GM12872 (cell line): Measurements from ENCODE around the gene RNF213.

Experiments
- TF ChIP-seq, protein P1 (sequence below): IDR thresholded peaks from 3 replicates; pipeline ENCODE4 v1.5.1; 2011; ENCODE audit warnings: low read depth, mild to moderate bottlenecking, low read length, moderate library complexity; ENCODE audit not compliant: insufficient read depth

The RNF213 gene

DNA sequence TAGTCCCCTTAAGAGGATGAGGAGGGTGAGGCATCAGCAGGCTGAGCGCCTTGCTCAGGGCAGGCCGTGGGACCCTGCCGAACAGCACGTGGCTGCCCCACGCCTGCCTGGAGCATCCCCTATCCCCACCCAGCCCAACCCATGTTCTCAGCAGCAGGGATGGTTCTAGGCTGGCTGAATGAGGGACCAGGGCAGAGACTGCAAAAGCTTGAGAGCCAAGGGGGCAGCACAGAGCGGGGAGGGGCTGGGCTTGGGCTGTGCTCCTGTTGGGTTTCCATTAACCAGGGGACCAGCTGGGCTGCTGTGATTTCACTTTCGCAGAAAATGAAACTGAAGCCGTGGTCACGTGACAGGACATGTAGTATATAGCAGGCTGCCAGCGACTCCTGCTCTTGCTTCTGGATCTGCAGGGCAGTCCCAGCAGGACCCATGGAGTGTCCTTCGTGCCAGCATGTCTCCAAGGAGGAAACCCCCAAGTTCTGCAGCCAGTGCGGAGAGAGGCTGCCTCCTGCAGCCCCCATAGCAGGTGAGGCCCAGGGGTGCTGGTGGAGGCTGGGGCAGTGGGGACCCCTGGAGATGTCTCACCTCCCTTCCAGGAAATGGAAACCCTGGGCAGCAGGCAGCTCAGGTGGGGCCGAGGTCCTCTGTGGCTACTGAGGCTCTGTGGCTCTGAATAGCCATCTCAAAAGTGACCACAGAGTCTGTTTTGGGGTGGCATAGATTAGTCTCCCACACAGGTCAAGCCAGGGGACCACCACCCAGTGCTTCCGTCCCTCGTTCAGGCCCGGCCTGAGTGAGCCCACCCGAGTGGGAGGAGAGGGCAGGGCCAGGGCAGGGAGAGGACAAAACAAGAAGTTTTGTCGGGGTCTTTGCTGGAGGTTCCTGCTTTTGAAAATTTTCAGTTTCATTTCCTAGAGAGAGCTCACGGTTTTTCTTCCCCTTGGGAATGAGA is 2.9 kb downstream of the RNF213 start:
- TF ChIP-seq, protein P1, sequence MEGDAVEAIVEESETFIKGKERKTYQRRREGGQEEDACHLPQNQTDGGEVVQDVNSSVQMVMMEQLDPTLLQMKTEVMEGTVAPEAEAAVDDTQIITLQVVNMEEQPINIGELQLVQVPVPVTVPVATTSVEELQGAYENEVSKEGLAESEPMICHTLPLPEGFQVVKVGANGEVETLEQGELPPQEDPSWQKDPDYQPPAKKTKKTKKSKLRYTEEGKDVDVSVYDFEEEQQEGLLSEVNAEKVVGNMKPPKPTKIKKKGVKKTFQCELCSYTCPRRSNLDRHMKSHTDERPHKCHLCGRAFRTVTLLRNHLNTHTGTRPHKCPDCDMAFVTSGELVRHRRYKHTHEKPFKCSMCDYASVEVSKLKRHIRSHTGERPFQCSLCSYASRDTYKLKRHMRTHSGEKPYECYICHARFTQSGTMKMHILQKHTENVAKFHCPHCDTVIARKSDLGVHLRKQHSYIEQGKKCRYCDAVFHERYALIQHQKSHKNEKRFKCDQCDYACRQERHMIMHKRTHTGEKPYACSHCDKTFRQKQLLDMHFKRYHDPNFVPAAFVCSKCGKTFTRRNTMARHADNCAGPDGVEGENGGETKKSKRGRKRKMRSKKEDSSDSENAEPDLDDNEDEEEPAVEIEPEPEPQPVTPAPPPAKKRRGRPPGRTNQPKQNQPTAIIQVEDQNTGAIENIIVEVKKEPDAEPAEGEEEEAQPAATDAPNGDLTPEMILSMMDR, result peak; percentile 49

DNA sequence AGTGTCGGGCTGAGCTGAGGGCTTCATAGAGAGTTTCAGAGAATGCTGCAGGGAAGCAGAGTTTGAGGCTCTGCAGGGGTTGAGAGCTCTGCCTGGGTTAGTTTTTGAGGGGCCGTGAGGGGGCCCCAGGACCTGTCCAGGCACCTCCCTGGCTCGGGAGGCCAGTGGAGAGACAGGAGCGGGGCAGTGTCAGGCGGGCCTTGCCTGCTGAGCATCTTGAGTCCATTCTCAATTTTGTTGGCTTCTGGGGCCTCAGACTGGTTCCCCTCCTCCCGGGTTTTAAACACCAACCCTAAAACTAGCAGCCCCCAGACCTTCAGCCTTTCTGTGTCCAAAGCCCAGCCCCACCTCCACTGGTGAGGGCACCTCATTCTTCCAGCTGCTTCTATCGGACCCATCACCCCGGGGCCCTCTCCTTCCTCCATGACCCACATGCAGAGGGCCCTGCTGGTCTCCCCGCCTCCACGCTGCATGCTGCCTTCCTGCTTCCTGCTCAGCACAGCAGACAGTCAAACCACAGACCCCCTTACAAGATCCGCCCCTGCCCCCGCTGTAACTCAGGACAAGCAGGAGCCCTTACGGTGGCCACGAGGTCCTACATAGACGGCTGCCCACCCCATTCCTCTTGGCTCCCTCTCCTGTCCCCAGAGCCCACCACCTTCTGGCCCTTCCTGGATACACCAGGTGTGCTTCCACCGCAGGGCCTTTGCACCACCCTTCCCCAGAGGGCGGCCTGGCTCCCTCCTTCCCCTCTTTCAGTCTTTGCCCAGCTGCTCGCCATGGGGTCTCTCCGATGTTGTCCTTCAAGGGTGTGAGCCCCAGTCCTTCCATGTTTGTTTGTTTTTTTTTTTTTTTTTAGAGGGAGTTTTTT is 3.8 kb downstream of the RNF213 start:
- TF ChIP-seq, protein P1, result no peak

DNA sequence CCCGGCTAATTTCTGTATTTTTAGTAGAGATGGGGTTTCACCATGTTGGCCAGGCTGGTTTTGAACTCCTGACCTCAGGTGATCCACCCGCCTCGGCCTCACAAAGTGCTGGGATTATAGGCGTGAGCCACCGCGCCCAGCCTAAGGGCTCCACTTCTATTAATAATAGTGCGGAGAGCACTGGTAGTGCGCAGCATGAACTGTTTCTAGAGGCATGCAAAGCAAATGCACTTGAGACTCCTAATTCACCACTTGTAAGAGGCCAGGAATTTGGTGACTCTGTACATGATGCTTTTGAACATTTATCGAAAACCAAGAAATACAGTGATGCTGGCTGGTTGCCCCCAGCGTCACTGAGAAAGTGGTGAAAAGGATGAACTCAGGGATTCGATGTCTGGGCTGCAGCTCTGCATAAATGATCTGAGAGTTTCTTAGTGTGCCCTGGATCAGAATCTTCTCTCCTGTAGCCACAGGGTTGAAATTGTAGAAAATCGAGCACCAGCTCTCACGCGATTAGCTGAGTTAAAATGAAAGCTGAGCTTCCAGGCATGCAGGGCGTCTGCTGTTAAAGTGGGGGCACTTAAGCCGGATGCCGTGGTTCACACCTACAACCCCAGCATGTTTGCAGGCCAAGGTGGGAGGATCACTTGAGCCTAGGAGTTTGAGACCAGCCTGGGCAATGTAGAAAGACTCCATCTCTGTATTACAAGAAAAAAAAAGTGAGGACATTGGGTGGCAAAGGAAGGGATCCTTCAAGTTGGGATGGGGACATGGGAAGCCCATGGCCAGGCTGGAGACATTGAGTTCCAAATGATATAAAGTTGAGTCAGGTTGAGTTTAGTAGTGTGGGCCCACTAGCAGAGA is 4.8 kb downstream of the RNF213 start:
- TF ChIP-seq, protein P1, result no peak

DNA sequence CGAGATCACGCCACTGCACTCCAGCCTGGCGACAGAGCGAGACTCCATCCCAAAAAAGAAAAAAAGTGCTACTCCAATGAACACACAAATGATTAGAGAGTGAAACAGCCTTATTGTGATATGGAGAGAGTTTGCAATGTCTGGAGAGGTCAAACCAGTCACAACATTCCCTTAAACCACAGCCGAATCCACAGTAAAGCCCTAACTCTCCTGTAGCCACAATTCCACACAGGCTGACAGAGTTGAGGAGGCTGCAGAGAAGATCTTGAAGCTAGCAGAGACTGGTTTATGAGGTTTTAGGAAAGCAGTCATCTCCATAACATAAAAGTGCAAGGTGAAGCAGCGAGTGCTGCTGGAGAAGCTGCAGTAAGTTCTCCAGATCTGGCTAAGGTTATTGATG is 6.7 kb downstream of the RNF213 start:
- TF ChIP-seq, protein P1, result no peak

DNA sequence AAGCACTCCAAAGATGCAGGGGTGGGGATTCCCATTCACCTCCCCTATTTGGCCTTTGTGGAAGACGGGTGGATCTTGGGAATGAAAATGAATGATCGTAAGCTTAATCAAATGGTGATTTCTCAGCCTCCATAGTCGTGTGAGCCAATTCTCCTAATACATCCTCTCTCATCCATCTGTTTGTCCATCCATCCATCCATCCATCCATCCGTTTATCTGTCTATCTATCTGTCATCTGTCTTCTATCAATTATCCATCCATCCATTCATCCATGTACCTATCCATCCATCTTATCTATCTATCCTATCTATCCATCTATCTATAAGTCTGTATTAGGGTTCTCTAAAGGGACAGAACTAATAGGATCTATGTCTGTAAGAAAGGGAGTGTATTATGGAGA is 7.8 kb downstream of the RNF213 start:
- TF ChIP-seq, protein P1, result no peak

DNA sequence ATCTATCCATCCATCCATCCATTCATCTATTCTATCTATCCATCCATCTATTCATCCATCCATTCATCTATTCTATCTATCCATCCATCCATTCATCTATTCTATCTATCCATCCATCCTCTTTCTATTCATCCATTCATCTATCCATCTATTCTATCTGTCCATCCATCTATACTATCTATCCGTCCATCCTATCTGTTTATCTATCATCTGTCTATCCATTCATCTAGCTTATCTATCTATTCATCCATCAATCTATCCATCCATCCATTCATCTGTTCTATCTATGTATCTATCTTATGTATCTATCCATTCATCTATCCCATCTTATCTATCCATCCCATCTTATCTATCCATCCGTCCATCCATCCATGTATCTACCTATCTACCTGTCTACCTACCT is 8.8 kb downstream of the RNF213 start:
- TF ChIP-seq, protein P1, result no peak
